Measurements from ENCODE around the gene FHDC1. TPM values are rescaled to one million over a fixed set of nuclear protein-coding genes. Genes with fewer than 3 reads are reported as not detected.

Gene FHDC1
- total RNA-seq, 1 donor from 2014 or later = 1.5 TPM

DNA sequence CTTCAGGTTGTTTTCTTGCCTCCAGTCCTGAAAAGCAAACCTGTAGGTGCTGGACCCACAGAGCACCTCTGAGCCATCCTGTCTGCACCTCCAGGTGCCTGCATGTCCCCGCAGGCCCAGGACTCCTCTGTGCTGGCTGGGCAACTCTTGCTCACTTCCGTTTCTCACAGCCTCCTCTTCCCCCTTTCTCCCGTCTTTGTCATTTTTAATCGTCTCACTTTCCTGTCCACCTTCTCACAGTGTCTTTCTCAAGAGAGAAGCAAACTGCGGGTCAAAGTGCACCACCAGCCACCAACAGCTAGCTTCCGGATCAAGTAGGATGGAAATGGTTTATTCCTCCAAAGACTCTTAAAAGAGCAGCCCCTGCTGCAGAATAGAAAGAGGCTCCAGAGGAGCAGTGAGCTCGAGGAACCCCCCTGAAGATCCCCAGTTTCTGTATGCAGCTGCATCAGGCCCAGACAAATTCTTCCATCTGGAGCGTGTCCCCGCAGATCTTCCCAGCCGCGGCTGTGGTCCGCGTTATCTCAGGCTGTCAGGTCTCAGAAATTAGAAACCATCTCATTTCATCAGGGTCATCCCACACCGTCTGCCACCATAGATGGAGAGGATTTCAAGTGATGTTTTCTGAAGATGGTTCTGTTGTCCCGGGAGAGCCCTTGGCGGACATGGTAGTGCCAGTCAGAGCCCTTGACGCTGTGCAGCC lies 87.7 kb downstream of the FHDC1 start:
- Mint-ChIP-seq H3K36me3 (ENCODE audit: low read depth, unreplicated experiment) (no peaks in the 10 kb centered on the region), H3K27ac (ENCODE audit: unreplicated experiment) (no peak overlapping the region), H3K27me3 (ENCODE audit: low read depth, unreplicated experiment) (peaks cover 29% of the 10 kb centered on the region), H3K4me3 (ENCODE audit: unreplicated experiment) (no peak overlapping the region), H3K4me1 (ENCODE audit: low read depth, unreplicated experiment) (no peaks in the 10 kb centered on the region), H3K9me3 (ENCODE audit: unreplicated experiment) (peaks cover 4% of the 10 kb centered on the region)
- H4K20me1 ChIP-seq (ENCODE audit: insufficient read depth, low read length) = no peaks in the 10 kb centered on the region
- no peaks in the 10 kb centered on the region for H3K36me3 ChIP-seq (ENCODE audit: insufficient read depth, low read length)
- TF ChIP-seq CTCF (IDR thresholded peaks at IDR 0.05; ENCODE audit: insufficient read depth, low read depth, low read length) (no peak), EZH2 (IDR thresholded peaks at IDR 0.05; ENCODE audit: insufficient read depth, low read length) (no peak)
- H3K4me1 ChIP-seq (ENCODE audit: insufficient read depth, low read length) = no peaks in the 10 kb centered on the region
- no peak overlapping the region for H3K9ac ChIP-seq (ENCODE audit: low read length)
- no peak for DNase-seq (ENCODE audit: low read depth)
- no peaks in the 10 kb centered on the region for H3K9me3 ChIP-seq (ENCODE audit: insufficient read depth, low read depth, low read length)
- FAIRE-seq = no peak
- no peak overlapping the region for H3K4me2 ChIP-seq (ENCODE audit: low read length)
- H3K79me2 ChIP-seq (ENCODE audit: insufficient read depth, low read length) = no peaks in the 10 kb centered on the region
- peak overlapping the region; percentile 9 for H2AFZ ChIP-seq (ENCODE audit: low read depth, low read length)
- no peak overlapping the region for H3K4me3 ChIP-seq (ENCODE audit: insufficient read depth, low read depth, low read length)
- no peak overlapping the region for H3K27ac ChIP-seq (ENCODE audit: low read depth, low read length)
- peaks cover 2% of the 10 kb centered on the region for H3K27me3 ChIP-seq (ENCODE audit: insufficient read depth, low read length)

DNA sequence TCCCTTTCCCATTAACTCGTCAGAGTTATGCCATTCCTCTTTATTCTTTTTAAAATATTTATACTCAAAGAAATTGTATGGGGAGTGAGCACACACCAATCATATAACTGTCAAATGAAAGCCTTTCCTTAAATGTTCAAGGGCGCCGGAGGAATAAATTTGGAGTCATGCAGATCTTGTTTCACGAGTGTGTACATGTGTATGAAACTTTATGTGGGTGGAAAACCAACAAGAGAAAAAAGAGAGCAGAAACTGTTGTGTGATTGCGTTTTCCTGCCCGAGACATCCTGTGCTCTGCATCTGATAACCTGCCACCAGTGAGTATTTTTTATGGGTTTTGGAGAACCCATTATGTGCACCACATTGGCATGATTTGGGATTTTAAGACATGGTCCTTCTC lies 88.3 kb downstream of the FHDC1 start:
- peaks cover 2% of the 10 kb centered on the region for H3K27me3 ChIP-seq (ENCODE audit: insufficient read depth, low read length)
- Mint-ChIP-seq H3K4me3 (ENCODE audit: unreplicated experiment) (no peak overlapping the region), H3K27me3 (ENCODE audit: low read depth, unreplicated experiment) (peaks cover 28% of the 10 kb centered on the region), H3K9me3 (ENCODE audit: unreplicated experiment) (peaks cover 10% of the 10 kb centered on the region), H3K36me3 (ENCODE audit: low read depth, unreplicated experiment) (no peaks in the 10 kb centered on the region), H3K27ac (ENCODE audit: unreplicated experiment) (no peak overlapping the region), H3K4me1 (ENCODE audit: low read depth, unreplicated experiment) (no peaks in the 10 kb centered on the region)
- no peak overlapping the region for H3K4me2 ChIP-seq (ENCODE audit: low read length)
- FAIRE-seq (no peak), DNase-seq (ENCODE audit: low read depth) (no peak)
- H4K20me1 ChIP-seq (ENCODE audit: insufficient read depth, low read length) = no peaks in the 10 kb centered on the region
- no peaks in the 10 kb centered on the region for H3K9me3 ChIP-seq (ENCODE audit: insufficient read depth, low read depth, low read length)
- no peak overlapping the region for H2AFZ ChIP-seq (ENCODE audit: low read depth, low read length)
- no peak overlapping the region for H3K27ac ChIP-seq (ENCODE audit: low read depth, low read length)
- no peak for TF ChIP-seq EZH2 (IDR thresholded peaks at IDR 0.05; ENCODE audit: insufficient read depth, low read length)
- TF ChIP-seq CTCF (IDR thresholded peaks at IDR 0.05; ENCODE audit: insufficient read depth, low read depth, low read length) = no peak
- H3K36me3 ChIP-seq (ENCODE audit: insufficient read depth, low read length) = no peaks in the 10 kb centered on the region
- no peak overlapping the region for H3K4me3 ChIP-seq (ENCODE audit: insufficient read depth, low read depth, low read length)
- H3K4me1 ChIP-seq (ENCODE audit: insufficient read depth, low read length) = no peaks in the 10 kb centered on the region
- no peaks in the 10 kb centered on the region for H3K79me2 ChIP-seq (ENCODE audit: insufficient read depth, low read length)
- H3K9ac ChIP-seq (ENCODE audit: low read length) = no peak overlapping the region

- Histone ChIP-seq H3K9ac (ENCODE audit: low read length) (no peak overlapping the region), H4K20me1 (ENCODE audit: insufficient read depth, low read length) (no peaks in the 10 kb centered on the region), H3K4me2 (ENCODE audit: low read length) (no peak overlapping the region), H3K9me3 (ENCODE audit: insufficient read depth, low read depth, low read length) (no peaks in the 10 kb centered on the region), H3K4me1 (ENCODE audit: insufficient read depth, low read length) (no peaks in the 10 kb centered on the region), H3K79me2 (ENCODE audit: insufficient read depth, low read length) (no peaks in the 10 kb centered on the region), H2AFZ (ENCODE audit: low read depth, low read length) (no peak overlapping the region), H3K27ac (ENCODE audit: low read depth, low read length) (no peak overlapping the region), H3K4me3 (ENCODE audit: insufficient read depth, low read depth, low read length) (no peak overlapping the region), H3K27me3 (ENCODE audit: insufficient read depth, low read length) (peaks cover 2% of the 10 kb centered on the region), H3K36me3 (ENCODE audit: insufficient read depth, low read length) (no peaks in the 10 kb centered on the region)
- Mint-ChIP-seq H3K27ac (ENCODE audit: unreplicated experiment) (no peak overlapping the region), H3K36me3 (ENCODE audit: low read depth, unreplicated experiment) (peaks cover 2% of the 10 kb centered on the region), H3K9me3 (ENCODE audit: unreplicated experiment) (peaks cover 19% of the 10 kb centered on the region), H3K27me3 (ENCODE audit: low read depth, unreplicated experiment) (peaks cover 26% of the 10 kb centered on the region), H3K4me3 (ENCODE audit: unreplicated experiment) (no peak overlapping the region), H3K4me1 (ENCODE audit: low read depth, unreplicated experiment) (no peaks in the 10 kb centered on the region)
- DNase-seq (ENCODE audit: low read depth) (no peak), FAIRE-seq (no peak)
- TF ChIP-seq EZH2 (IDR thresholded peaks at IDR 0.05; ENCODE audit: insufficient read depth, low read length) (no peak), CTCF (IDR thresholded peaks at IDR 0.05; ENCODE audit: insufficient read depth, low read depth, low read length) (no peak)
Observed at GRCh38 chr4:153025406-153025805, 89.3 kb downstream of the FHDC1 start.

Data from astrocyte (in vitro differentiated cells and primary cell).